Ascending aorta (tissue), 2 donors: Measurements from ENCODE around the gene PTK7. TPM values are rescaled to one million over a fixed set of nuclear protein-coding genes. Genes with fewer than 3 reads are reported as not detected.

Experiments
- DNase-seq, 2 donors: peaks; one replicate each; pipeline ENCODE4 v3.0.0-alpha.2; 2019; ENCODE audit warnings: low spot score in 2 of 2
- H3K27ac ChIP-seq, 2 donors: fragments of 200-600 bp; sonication (generic); one replicate each; pipeline ENCODE4 v1.5.1; 2016 to 2017; ENCODE audit warnings: mild to moderate bottlenecking in 1 of 2
- H3K27me3 ChIP-seq: fragments of 200-600 bp; sonication (generic); one replicate; pipeline ENCODE4 v1.5.1; 2017
- H3K36me3 ChIP-seq, 2 donors: fragments of 200-600 bp; sonication (generic); one replicate each; pipeline ENCODE4 v1.5.1; 2016
- H3K4me1 ChIP-seq, 2 donors: fragments of 200-600 bp; sonication (generic); one replicate each; pipeline ENCODE4 v1.5.1; 2016 to 2017; ENCODE audit warnings: mild to moderate bottlenecking in 1 of 2
- H3K4me3 ChIP-seq, 2 donors: fragments of 200-600 bp; sonication (generic); one replicate each; pipeline ENCODE4 v1.5.1; 2016 to 2017; ENCODE audit warnings: mild to moderate bottlenecking in 1 of 2
- H3K9me3 ChIP-seq, 2 donors: fragments of 200-600 bp; sonication (generic); one replicate each; pipeline ENCODE4 v1.5.1; 2016
- CTCF ChIP-seq, 3 experiments: fragments of 200-600 bp in 2 of 3; fragments of 450-650 bp in 1 of 3; sonication (generic) in 2 of 3; IDR thresholded peaks; one replicate each; pipeline ENCODE4 v1.5.1; 2016 to 2019; ENCODE audit warnings: antibody characterized with exemption in 3 of 3, mild to moderate bottlenecking in 1 of 3, moderate library complexity in 1 of 3
- intact Hi-C: fragments of 100-400 bp; cut with DNase I; formaldehyde crosslinking; loops from one replicate; pipeline ENCODE4 v1.15.1; 2023
- total RNA-seq: library from RNA; depleted of rRNA; stranded (reverse); fragments of >200 nt; gene quantifications from one replicate; pipeline ENCODE4 v1.1.0, GENCODE V29; 2016

The PTK7 gene
- total RNA-seq, 1 donor from 2014 or later, result 34.9 TPM

GRCh38 chr6:43147691-43148477 is 71.8 kb downstream of the PTK7 start:
- intact Hi-C loops, result no loop called here
- Histone ChIP-seq H3K4me1 (peaks cover 0 to 5% of the 10 kb centered on the region in 2 donors), H3K27me3 (no peaks in the 10 kb centered on the region), H3K27ac (no peak overlapping the region), H3K36me3 (no peaks in the 10 kb centered on the region), H3K9me3 (no peaks in the 10 kb centered on the region), H3K4me3 (no peak overlapping the region)
- TF ChIP-seq CTCF (IDR thresholded peaks at IDR 0.05), result no peak
- no peak for DNase-seq

- Histone ChIP-seq H3K4me3 (no peak overlapping the region), H3K36me3 (no peaks in the 10 kb centered on the region), H3K4me1 (peaks cover 0 to 3% of the 10 kb centered on the region in 2 donors), H3K27me3 (no peaks in the 10 kb centered on the region), H3K27ac (no peak overlapping the region), H3K9me3 (no peaks in the 10 kb centered on the region)
- DNase-seq, result no peak
- TF ChIP-seq CTCF (IDR thresholded peaks at IDR 0.05), result no peak
- intact Hi-C loops, result no loop called here
These were observed 73.2 kb downstream of the PTK7 start for GRCh38 chr6:43149265-43149664.

GRCh38 chr6:43150051-43150751 is 74.1 kb downstream of the PTK7 start:
- TF ChIP-seq CTCF (IDR thresholded peaks at IDR 0.05), result no peak
- peaks cover 0 to 3% of the 10 kb centered on the region in 2 donors for H3K4me1 ChIP-seq
- intact Hi-C loops, result no loop called here
- H3K9me3 ChIP-seq, result no peaks in the 10 kb centered on the region
- no peaks in the 10 kb centered on the region for H3K36me3 ChIP-seq
- H3K27ac ChIP-seq, result peak overlapping the region; percentile 21 to 48
- no peak for DNase-seq
- no peaks in the 10 kb centered on the region for H3K27me3 ChIP-seq
- H3K4me3 ChIP-seq, result no peak overlapping the region

- Histone ChIP-seq H3K27ac (no peak overlapping the region), H3K9me3 (no peaks in the 10 kb centered on the region), H3K4me3 (no peak overlapping the region), H3K36me3 (no peaks in the 10 kb centered on the region), H3K27me3 (no peaks in the 10 kb centered on the region), H3K4me1 (no peaks in the 10 kb centered on the region)
- intact Hi-C loops, result no loop called here
- no peak for TF ChIP-seq CTCF (IDR thresholded peaks at IDR 0.05)
- no peak for DNase-seq
These were observed 83.5 kb downstream of the PTK7 start for GRCh38 chr6:43159599-43159998.

GRCh38 chr6:43163899-43164298 is 87.8 kb downstream of the PTK7 start:
- H3K4me1 ChIP-seq, result no peaks in the 10 kb centered on the region
- H3K27me3 ChIP-seq, result no peaks in the 10 kb centered on the region
- no peaks in the 10 kb centered on the region for H3K36me3 ChIP-seq
- H3K4me3 ChIP-seq, result no peak overlapping the region
- no peak overlapping the region for H3K27ac ChIP-seq
- no peak for TF ChIP-seq CTCF (IDR thresholded peaks at IDR 0.05)
- no peaks in the 10 kb centered on the region for H3K9me3 ChIP-seq
- no peak for DNase-seq
- intact Hi-C loops, result no loop called here
